NOMO-1 (cell line): ENCODE measurements around the gene STX1B.

Experiments
- DNase-seq, 2 experiments: peaks; one replicate each; lab custom pipeline; 2025; ENCODE audit not compliant: unreplicated experiment in 2 of 2; lab: John Stamatoyannopoulos, UW

Gene STX1B

DNA sequence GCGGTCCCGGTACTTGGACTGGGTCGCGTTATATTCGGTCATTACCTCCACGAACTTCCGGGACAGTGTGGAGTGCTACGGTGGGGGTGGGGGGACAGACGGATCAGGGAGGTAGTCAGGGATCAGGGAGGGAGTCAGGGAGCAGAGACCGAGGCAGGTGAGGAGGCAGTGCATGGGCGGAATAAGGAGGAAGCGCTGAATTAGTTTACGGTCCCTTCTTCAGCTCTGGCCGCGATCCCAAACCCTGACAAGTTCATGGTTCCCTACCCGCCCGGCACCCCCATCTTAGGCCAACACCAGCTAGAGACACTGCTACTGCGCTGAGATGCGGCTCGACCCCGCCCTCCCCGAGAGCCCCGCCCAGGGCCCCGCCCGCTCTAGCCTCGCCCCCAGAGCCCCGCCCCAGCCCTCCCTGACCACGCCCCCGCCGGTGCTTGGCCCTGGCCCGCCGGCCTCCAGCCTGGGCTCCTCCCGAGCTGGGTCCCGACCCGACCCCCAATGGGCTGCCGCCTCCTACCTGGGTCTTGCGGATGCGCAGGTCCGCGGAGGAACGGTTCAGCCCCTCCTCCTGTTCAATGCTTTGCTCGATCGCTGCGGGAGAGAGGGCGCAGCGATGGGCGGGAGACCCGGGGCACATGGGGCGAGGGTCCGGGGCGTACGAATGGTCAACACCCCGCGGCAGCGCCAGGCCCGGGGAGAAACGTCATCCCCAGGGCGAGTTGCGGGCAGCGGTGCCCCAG lies 13.3 kb downstream of the STX1B start:
- peak; percentile 73 to 89 for DNase-seq

- DNase-seq: peak; percentile 15 to 36
Measured at GRCh38 chr16:30996324-30996984, 14.0 kb downstream of the STX1B start.

DNA sequence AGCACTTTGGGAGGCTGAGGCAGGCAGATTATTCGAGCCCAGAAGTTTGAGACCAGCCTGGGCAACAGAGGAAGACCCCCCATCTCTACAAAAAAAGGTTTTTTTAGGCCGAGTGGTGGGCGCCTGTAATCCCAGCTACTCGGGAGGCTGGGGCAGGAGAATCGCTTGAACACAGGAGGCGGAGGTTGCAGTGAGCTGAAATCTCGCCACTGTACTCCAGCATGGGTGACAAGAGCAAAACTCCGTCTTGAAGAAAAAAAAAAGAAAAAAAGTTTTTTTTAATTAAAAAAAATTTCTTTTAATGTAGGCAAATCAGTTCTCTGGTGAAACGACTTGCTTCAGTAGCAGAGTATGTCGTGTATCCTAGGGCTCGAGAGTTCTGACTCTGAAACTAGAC lies 14.5 kb downstream of the STX1B start:
- no peak for DNase-seq

- peak; percentile 43 to 46 for DNase-seq
Measured at GRCh38 chr16:30992931-30993816, 17.3 kb downstream of the STX1B start.

- DNase-seq: no peak
Measured at GRCh38 chr16:30992276-30992780, 18.1 kb downstream of the STX1B start.

- no peak for DNase-seq
Measured at GRCh38 chr16:30991052-30991451, 19.4 kb downstream of the STX1B start.

GRCh38 chr16:30990105-30990504 lies 20.3 kb downstream of the STX1B start:
- DNase-seq: no peak

DNA sequence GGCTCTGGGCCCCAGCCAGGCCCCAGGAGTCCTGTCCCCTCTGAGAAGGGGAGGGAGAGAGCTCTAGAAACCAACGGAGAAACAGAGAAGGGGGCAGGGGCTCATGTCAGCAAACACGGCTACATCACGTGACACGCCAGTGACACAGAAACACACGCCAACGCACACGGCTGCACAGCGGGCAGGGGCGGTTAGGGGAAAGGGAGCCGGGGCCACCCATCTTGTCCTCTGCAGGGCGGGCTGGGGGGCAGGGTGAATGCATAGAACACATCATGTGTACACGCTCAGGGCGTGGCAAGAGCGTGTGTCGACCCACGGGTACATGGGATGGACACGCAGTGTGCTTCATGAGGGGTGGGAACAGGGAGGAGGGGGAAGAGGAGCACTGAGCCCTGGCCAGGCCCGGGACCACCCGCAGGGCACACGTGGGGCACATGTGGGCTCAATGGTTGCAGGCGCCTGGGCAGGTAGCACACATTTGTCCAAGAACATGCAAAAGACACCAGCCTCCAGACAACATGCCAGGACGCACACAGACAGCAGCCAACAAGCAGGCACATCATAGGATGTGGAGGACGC lies 20.9 kb downstream of the STX1B start:
- DNase-seq: no peak

- no peak for DNase-seq
Measured at GRCh38 chr16:30987581-30988190, 22.8 kb downstream of the STX1B start.

- DNase-seq: no peak
Measured at GRCh38 chr16:30986129-30986991, 24.1 kb downstream of the STX1B start.

- DNase-seq: no peak
Measured at GRCh38 chr16:30985401-30986128, 24.9 kb downstream of the STX1B start.

DNA sequence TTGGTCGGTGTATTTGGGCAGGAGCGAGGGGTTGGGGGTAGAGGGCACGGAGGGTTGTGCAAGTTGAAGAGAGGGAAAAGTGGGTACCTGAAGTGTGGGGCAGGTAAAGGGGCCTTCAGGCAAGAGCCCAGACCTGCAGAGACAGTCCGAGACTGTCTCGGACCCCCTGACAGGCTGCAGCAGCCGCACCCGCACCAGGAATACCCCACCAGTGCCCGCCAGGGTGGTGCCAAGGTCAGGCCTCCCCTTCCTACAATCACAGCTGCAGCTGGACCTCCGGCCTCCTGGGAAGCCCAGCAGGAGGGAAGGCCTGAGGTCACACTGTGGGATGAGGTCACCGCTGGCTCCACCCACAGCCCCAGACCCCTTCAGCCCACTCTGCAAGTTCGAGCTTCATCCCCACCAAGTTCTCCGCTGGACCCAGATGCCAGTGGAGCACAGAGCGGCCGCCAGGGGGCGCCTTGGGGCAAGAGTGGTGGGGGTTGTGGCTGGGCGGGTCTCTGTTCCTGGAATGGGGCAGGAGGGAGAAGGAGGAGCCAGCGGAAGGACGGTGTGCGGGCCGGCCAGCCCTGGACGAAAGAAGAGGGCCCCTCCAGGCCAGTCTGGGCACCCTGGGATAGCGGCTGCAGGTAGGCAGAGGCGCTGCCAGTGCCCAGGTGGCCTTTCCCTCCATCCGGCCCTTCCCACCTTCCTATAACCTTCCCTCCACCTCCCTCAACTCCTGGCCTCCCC lies 25.6 kb downstream of the STX1B start, which contains the start of gene HSD3B7:
Gene HSD3B7 (plus strand): TSS at position 539 of the 732 bp plus-strand sequence. CDS start 452 bp downstream, outside the sequence.
- DNase-seq: peak; percentile 68 to 80

DNA sequence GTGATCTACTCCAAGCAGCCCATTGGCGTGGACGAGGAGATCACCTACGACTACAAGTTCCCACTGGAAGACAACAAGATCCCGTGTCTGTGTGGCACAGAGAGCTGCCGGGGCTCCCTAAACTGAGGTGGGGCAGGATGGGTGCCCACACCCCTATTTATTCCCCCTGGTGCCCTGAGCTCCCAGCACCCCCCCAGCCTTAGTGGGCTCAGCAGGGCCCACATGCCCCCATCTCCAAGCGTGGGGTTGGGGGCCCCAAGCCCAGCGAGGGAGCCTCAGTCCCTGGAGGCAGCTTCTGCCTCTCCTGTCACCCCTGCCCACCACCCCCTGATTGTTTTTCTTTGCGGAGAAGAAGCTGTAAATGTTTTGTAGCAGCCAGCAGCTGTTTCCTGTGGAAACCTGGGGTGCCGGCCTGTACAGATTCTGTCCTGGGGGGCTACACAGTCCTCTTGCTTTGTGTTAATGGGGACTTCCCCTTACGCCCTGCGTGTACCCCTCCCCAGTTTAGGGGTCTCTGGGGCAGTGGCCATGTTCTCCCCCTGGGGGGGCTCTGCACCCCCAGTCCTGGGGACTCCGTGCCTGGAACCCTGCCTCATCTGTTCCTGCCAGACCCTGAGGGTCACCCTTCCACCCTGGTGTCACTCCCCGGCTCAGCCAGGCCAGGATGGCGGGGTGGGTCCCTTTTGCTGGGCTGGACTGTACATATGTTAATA lies 26.4 kb downstream of the STX1B start:
- DNase-seq: no peak

GRCh38 chr16:30983289-30983889 lies 27.0 kb downstream of the STX1B start:
- DNase-seq: no peak

- DNase-seq: no peak
Measured at GRCh38 chr16:30982548-30983288, 27.7 kb downstream of the STX1B start.

GRCh38 chr16:30980959-30981358 lies 29.5 kb downstream of the STX1B start:
- DNase-seq: no peak
